NK-92 (cell line): ENCODE data around the gene RTP5.

Experiments
- DNase-seq: peaks from one replicate; lab custom pipeline; 2025; ENCODE audit not compliant: unreplicated experiment; lab: John Stamatoyannopoulos, UW

RTP5 gene

DNA sequence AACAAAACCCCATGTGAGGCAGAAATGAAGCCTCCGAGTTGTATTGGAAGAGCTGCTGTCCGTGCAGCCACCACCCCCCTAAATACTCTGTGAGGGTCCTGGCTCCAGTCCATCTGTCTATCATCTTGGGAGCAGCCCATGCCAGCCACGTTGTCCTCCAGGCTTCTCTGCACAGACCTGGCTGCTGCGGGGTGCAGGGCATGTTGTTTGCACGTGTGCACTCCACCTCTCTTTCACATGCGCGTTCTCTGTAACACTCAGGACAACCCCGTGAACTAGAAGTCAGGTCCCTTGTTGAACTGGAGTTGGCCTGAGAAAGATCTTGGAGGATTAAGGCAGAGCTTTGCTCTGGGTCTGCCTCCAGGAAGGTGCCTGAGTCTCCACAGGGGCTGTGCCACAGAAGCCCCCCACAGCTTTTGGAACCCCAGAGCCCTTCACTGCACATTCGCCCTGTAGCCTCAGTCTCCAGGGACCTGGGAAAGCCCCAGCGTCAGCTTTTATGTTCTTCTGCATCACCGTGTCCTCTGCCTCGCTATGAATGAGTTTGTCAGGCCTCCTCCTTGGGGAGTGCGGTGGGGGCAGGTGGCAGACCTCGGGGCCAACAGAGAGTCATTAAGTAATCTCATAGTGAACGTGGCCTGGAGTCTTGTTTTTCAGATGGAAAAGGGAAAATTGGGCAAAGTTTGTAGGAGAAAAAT, 16.6 kb downstream of the RTP5 start:
- no peak for DNase-seq

DNA sequence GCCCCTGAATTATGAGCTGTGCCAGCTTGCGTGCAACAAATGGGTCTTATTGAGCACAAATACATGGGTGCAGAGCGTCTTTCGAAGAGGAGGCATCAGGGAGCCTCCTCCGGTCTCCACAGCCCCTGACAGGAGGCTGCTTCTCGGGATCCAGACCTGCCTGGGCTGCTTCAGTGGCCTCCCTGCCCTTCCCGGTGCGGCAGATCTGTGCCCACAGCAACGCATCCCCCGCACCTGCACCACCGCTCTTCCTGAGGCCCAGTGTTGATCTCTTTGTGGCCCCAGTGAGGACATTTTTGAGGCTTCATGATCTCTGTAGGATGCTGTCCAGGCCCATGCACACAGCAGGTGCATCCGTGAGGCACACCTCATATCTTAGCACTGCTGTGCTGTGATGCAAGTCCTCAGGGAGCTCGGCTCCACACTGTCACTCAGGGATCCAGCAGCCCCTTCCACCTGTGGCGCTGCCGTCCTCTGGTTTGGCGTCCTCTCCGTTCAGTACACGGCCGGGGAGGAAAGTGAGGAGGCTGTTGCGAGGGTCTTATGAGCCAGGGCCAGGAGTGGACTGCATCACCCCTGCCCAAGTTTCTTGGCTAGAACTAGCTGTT, 17.4 kb downstream of the RTP5 start:
- DNase-seq, result no peak

DNA sequence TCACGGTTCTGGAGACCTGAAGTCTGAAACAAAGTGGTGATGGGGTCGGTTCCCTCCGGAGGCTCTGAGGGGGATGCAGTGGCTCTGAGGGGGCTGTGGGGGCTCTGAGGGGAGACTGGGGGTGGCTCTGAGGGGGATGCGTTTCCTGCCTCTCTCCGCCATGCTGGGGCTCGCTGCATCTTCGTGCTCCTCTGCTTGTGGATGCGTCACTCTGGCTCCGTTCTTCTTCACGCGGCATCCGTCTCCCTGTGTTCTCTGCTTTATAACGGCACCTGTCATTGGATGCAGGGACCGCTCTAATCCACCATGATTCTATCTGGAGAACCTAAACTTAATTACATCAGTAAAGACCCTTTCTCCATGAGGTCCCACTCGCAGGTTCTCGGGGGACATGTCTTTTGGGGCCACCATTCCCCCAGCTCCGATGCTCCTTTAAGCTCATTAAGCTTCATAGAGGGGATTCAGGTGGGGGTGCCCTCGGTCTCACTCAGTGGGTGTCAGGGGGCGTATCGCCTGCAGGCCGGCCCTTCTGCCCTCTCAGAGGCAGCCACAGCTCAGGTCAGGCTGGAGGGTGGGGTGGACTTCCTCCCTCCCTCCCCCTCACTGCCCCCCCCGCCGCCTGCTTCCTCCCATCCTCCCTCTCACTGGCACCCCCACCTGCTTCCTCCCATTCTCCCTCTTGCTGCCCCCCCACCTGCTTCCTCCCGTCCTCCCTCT, 18.4 kb downstream of the RTP5 start:
- DNase-seq, result no peak

DNA sequence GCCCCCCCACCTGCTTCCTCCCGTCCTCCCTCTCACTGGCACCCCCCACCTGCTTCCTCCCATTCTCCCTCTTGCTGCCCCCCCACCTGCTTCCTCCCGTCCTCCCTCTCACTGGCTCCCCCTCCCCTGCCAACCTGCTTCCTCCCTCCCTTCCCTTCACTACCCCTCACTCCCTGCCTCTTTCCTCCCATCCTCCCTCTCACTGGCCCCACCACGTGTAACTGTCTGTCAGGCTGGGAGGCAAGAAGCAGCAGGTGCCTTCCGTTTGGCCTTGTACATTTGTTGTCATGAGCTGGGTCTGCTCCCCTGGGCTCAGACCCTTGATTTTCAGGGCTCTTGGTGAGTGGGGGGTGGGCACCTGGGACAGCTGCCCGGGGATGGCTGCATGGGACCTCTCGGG, 19.1 kb downstream of the RTP5 start:
- no peak for DNase-seq

DNA sequence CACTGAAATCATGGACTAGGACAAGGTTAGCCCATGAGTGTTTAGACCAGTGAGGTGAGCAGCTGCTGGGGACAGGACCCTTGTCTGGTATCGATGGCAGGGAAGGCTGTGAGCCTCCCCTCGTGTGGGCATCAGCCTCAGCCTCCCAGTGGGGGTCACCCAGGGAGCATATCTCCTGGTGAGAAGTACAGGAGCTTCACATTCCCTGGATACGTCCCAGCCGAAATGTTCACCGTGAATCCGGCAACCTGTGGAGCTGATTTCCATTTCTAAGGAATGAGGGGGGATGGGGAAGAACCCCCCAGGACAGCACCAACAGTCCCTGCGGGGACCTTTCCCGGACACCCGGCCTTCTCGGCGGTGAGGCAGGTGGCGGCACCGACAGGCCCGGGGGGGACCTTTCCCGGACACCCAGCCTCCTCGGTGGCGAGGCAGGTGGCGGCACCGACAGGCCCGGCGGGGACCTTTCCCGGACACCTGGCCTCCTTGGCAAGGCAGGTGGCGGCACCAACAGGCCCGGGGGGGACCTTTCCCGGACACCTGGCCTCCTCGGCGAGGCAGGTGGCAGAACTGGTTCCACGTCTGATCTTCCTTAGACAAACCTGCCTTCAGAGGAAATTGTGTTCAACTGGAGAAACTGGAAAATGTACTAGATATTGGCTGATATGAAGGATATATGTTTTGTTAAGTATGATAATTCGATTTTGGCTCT, 21.2 kb downstream of the RTP5 start:
- DNase-seq, result no peak

DNA sequence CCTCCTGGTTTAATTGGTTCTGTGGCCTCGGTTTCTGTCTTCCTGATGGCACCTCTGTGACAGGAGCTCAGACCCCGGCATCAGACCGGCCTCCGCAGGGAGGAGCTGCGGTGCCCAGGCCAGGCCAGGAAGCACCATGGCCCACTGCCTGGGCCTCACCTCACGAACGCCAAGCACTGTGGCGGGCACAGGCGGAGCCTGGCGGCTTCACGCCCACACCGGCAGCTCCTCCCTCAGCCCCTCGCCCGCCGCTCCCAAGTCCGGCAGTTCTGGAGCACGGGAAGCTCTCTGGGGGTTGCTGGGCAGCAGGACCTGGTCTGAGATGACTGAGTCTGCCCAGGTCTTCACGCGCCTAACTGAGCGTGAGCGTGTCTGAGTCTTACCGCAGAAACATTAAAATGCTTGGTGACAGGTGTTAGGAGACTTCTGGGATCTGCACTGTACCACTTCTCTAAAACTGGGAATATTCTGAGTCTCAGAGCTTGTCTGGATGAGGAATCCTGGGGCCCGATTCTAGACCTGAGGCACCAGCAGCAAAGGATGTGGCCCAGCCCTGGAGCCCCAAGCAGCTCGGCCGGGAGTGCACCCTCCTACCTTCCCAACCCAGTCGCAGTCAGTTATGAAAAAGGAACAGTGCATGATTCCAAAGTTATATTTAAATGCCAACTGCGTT, 21.9 kb downstream of the RTP5 start:
- DNase-seq, result no peak

DNA sequence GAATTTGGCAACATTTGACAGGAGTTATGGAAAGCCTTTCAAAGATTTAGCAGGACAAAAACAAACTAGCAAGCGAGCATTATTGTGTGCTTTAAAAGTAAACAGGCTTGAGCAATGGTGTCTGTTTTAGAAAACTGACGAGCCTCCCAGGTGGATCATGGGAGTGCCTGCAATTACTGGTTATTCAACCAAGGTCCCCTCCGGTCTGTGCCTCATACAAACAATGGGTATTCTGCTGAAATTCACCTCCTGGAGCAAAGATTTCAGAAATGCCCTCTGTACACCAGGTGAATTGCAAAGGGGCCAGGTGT, 22.4 kb downstream of the RTP5 start:
- no peak for DNase-seq

DNA sequence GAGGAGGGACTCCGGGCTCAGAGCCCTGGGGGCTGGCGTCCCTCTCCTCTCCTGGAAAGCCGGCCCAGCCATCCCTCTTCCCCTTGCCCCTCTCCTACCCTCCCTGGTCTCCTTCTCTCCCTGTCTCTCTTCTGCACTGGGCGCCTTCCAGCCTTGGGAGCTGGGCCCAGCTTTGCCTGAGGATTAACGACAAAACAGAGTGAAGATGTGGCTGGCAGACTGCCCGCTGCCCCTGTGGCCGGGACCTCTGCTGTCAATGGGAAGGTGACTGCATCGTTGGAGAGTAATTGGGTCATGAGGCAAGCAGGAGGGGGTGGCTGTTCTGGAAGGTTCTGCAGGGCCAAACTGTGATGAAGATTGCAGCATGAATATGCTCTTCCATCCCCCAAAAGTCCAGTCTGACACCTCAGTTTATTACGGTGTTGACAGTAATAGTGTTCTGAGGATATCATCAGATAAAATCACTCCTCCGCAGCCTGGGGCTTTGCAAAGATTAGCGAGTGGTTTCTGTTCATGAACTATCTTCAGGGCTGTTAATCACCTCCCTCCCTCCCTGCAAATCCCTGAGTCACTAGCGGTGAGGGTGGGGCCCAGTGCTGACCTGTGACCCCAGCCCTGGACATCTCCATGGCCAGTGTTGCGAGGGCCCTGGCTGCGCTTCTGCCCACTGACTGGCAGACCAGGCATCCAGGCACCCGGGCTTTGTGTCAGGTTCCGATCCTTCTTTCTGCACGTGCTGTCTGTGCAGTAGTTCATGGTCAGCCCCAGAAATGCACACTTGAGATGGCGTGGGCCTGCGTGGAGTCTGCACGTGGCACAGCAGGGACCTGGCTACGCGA, 23.0 kb downstream of the RTP5 start:
- DNase-seq, result no peak

DNA sequence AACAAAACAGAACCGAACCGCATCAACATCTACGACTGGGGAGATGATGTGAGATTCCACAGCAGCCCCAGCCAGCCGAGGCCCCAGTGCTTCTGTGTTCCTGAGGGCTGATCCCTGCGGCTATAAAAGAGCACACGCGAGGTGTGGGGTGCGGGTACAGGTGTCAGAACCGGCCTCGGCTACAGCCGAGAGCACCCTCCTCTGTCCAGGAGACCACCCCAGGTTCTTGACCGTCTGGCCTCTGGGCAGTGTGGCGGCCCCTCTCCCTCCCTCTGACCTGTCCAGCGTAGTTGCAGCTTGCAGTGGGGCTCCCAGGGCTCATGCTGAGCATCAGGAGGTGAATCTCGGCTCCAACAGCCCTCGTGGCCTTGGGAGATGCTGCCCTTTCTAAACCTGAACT, 23.7 kb downstream of the RTP5 start:
- DNase-seq, result no peak

DNA sequence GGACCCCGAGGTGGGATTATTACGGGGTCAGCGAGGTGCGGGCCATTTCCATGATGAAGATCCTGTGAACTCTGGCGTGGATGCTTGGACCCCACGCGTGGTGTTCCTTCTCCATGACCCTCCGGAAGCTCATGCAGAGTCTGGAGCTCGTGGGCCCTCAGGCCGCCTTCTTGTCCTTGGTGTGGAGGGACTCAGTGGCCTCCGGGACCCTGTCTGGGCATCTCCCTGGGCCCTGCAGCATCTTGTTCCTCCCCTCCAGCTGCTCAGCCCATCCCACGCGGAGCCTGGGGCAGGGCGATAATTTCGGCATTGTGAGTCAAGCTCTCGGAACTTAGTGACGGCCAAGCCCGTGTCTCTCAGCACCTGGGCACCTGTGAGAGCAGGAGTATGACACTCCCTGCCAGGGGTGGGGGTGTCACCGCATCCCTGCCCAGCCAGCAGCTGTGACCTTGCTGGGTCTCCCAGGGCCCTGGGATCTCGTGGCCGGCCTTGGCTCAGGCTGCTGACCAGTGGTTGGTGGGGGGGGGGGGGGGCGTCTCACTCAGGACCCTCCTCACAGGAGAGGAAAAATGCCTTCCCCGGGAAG, 24.6 kb downstream of the RTP5 start:
- DNase-seq, result no peak

DNA sequence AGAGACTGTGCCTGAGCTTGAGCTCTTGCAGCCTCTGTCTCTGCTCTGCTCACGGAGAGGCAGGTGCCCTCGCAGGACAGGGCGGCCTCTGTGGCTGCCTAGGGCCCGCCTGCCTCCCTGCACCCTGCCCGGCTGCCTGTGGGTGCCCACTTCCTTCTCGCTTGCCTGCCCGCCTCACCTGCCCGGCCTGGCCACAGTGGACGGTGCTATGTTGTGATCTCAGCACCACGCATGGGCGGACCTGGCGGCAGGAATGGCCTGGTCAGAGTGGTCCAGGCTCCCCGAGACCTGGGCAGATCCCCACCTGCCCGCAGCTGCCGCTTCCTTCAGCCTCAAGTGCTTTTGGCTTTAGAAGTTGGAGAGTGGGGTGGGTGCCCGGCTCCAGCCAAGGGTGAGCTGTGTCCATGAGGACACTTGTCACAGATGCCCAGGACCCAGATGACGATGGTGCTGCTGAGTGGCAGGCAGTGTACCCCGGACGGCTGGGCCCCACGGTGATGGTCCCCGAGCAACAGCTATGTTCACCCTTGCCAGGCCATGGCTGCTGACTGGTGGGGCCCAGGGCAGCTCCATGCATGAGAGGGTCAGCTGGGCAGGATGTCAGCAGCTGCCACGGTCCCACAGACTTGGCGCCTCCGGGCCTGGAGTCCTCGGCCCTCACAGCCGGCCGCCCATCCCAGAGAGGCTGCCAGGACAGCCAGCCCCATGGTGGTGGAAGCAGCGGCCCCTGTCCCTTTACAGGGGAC, 25.3 kb downstream of the RTP5 start:
- DNase-seq, result no peak

DNA sequence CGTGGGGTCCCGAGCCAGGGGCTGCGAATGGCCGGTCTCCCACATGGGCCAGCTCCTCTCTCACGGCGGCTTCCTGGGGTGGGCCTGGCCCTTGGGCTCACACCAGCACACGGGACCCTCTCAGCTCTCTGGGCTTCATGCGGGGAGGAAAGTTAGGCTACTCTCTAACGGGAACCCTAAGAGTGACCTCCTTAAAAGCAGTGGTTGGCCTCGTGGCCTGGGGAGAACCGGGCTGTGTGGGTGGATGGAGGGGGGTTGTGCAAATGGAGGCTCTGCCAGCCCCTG, 25.8 kb downstream of the RTP5 start:
- no peak for DNase-seq

DNA sequence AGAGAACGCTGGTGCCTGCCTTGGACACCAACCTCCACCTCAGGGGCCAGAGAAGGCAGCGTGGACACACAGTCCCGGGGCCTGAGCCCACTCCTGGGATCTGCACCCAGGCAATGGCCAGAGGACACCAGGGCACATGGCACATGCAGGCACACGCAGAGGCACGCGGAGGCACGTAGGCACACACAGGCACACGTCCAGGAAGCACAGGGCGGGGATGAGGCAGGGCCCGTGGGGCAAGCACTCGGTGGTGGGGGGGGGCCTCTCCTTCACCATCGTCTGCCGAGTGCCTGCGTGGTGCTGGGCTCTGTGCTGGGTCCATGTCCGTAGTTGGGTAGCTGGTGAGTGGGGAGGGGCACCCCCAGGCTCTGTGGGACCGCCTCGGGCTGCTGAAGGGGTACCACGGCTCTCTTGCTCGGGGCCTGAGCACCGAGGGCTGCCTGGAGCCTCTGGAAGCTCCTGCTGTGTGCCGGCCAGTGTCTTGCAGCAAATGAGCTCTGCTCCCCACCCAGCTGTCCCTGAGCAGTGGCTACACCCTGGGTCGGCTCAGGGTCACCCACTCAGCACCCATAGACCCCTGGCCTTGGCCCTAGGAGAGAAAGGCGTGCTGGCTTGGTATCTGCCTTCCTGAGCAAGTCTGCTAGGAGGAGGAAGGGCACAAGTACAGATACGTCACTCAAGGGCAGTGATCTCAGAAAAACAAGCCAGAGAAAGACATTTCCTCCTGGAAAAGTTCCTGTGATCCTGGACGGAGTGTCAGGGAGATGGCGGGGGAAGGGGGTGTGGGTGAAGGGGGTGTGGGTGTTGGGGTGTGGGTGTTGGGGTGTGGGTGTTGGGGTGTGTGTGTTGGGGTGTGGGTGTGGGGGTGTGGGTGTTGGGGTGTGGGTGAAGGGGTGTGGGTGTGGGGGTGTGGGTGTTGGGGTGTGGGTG, 26.4 kb downstream of the RTP5 start:
- DNase-seq, result no peak

DNA sequence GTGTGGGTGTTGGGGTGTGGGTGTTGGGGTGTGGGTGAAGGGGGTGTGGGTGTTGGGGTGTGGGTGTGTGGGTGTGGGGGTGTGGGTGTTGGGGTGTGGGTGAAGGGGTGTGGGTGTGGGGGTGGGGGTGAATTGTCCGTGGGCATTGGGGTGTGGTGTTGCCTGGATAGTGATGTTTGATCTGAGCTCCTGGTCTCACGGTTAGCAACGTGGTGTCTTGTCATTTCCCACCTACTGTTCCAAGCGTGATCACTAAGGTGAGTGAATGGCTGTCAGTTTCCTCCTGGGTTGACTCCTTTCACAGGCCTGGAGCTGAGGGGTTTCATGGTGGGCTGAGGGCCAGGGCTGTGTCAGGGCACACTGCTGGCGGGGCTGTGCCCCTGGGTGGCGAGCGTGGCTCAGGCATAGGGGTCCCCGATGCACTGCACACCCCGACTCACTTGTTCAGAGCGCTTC, 27.2 kb downstream of the RTP5 start:
- DNase-seq, result no peak

DNA sequence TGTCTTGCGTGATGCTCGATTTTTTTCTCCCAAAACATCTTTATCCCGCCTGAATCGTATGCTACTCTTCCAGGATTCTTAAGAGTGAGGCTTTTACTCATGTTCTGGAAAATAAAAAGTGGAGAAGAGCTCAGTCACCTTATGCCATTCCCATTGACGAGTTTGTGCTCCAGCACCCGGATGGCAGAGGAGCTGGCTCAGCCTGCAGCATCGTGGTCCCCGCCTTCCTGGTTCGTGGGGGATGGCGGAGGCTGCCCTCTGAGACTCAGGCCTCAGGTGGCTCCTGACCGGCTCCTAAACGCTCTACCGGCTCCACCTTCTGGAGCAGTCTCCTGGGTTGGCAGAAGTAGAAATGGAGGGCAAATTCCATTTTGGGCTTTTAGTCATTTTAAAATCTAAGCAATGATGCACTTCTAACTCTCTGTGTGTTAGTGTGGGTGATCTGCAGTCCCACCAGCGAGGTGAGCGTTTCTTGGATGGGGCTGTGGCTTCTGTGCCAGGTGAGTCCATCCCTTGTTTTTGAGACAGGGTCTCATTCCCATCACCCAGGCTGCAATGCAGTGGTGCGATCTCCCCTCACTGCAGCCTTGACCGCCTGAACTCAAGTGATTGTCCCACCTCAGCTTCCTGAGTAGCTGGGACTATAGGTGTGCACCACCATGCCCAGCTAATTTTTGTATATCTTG, 27.8 kb downstream of the RTP5 start:
- no peak for DNase-seq

DNA sequence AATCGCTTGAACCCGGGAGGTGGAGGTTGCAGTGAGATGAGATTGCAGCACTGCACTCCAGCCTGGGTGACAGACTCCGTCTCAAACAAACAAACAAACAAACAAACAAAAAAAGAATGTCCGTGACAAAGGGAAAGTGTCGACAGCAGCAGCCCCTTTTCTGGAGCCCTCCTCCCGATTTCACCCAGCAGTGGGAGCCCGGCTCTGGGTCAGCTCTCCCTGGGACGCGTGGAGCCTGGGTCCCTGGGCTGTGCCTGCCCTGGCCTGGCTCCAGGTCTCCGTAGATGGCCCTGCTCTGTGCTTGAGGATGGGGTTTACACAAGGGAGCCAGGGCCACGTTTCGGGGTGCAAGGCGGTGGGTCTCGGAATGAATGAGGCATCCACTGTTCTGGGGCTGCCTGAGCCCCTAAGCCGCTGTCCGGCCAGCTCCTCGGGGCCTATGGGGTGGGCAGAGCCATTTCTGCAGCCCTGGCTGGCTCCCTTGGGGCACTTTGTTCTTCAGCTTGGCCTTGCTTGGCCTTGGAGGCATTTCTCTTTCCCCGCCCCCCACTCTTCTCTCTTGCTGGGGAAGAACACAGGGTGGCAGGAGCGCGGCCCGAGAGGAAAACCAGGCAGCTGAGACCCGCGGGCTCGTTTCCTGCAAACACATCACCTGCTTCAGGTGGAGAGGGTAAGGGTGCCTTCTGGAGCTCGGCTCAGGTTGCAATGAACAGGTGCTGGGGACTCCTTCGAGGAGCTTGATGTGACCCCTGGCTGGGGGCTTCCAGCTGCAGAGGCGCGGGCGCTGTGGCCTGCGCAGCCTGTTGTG, 29.1 kb downstream of the RTP5 start:
- DNase-seq, result no peak
